ENCODE results near the gene JDP2.

Gene JDP2

GRCh38 chr14:75392686-75393641 is 34.9 kb upstream of the JDP2 start:
- Histone ChIP-seq H3K27ac (ENCODE audit: low read depth, low read length) (no peak overlapping the region), H3K9me3 (ENCODE audit: control insufficient read depth, insufficient read depth, low read length) (no peaks in the 10 kb centered on the region), H3K9ac (ENCODE audit: low read depth, low read length) (peak overlapping the region; percentile 18; the same call in 1 of the 2 replicates), H3K4me1 (ENCODE audit: control insufficient read depth, insufficient read depth, low read length) (peaks cover 9% of the 10 kb centered on the region; the same call in 1 of the 2 replicates), H3K36me3 (ENCODE audit: control insufficient read depth, insufficient read depth, low read length) (no peaks in the 10 kb centered on the region), H3K27me3 (ENCODE audit: control insufficient read depth, insufficient read depth, low read length) (no peaks in the 10 kb centered on the region), H3K4me3 (ENCODE audit: low read depth, low read length) (no peak overlapping the region)

DNA sequence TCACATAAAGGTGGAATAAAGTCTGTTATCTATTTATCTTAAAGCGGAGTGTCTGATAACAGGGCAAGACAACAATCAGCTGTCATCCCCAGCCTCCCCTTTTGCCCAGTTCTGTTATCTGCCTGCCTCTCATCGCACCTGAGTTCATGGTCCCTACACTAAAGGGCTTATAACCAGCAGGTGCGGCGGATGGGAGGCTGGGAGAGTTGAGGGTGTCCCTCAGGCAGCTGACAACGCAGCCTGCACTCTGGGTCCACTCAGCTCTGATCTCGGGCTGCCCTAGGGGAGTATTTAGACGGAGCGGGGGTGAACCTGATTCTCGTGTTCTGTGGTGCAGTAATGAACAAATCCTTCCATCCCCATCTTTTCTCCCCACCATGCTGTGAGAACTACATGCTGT is 34.0 kb upstream of the JDP2 start:
- peaks cover 9% of the 10 kb centered on the region; the same call in 1 of the 2 replicates for H3K4me1 ChIP-seq (ENCODE audit: control insufficient read depth, insufficient read depth, low read length)
- H3K9ac ChIP-seq (ENCODE audit: low read depth, low read length): no peak overlapping the region
- no peaks in the 10 kb centered on the region for H3K36me3 ChIP-seq (ENCODE audit: control insufficient read depth, insufficient read depth, low read length)
- H3K27me3 ChIP-seq (ENCODE audit: control insufficient read depth, insufficient read depth, low read length): no peaks in the 10 kb centered on the region
- H3K9me3 ChIP-seq (ENCODE audit: control insufficient read depth, insufficient read depth, low read length): 0 out of 2 replicates have a peak, but pooled peaks cover 6% of the 10 kb centered on the region
- no peak overlapping the region for H3K27ac ChIP-seq (ENCODE audit: low read depth, low read length)
- no peak overlapping the region for H3K4me3 ChIP-seq (ENCODE audit: low read depth, low read length)

- Histone ChIP-seq H3K27ac (ENCODE audit: low read depth, low read length) (no peak overlapping the region), H3K27me3 (ENCODE audit: control insufficient read depth, insufficient read depth, low read length) (no peaks in the 10 kb centered on the region), H3K9me3 (ENCODE audit: control insufficient read depth, insufficient read depth, low read length) (0 out of 2 replicates have a peak, but pooled peaks cover 6% of the 10 kb centered on the region), H3K36me3 (ENCODE audit: control insufficient read depth, insufficient read depth, low read length) (no peaks in the 10 kb centered on the region), H3K4me3 (ENCODE audit: low read depth, low read length) (no peak overlapping the region), H3K9ac (ENCODE audit: low read depth, low read length) (no peak overlapping the region), H3K4me1 (ENCODE audit: control insufficient read depth, insufficient read depth, low read length) (peaks cover 9% of the 10 kb centered on the region; the same call in 1 of the 2 replicates)
Observed at GRCh38 chr14:75395862-75396261, 32.0 kb upstream of the JDP2 start.

- Histone ChIP-seq H3K9me3 (ENCODE audit: control insufficient read depth, insufficient read depth, low read length) (0 out of 2 replicates have a peak, but pooled peaks cover 6% of the 10 kb centered on the region), H3K9ac (ENCODE audit: low read depth, low read length) (no peak overlapping the region), H3K27ac (ENCODE audit: low read depth, low read length) (no peak overlapping the region), H3K4me1 (ENCODE audit: control insufficient read depth, insufficient read depth, low read length) (0 out of 2 replicates have a peak, but pooled peaks cover 5% of the 10 kb centered on the region), H3K36me3 (ENCODE audit: control insufficient read depth, insufficient read depth, low read length) (no peaks in the 10 kb centered on the region), H3K4me3 (ENCODE audit: low read depth, low read length) (no peak overlapping the region), H3K27me3 (ENCODE audit: control insufficient read depth, insufficient read depth, low read length) (no peaks in the 10 kb centered on the region)
Observed at GRCh38 chr14:75399321-75399720, 28.5 kb upstream of the JDP2 start.

DNA sequence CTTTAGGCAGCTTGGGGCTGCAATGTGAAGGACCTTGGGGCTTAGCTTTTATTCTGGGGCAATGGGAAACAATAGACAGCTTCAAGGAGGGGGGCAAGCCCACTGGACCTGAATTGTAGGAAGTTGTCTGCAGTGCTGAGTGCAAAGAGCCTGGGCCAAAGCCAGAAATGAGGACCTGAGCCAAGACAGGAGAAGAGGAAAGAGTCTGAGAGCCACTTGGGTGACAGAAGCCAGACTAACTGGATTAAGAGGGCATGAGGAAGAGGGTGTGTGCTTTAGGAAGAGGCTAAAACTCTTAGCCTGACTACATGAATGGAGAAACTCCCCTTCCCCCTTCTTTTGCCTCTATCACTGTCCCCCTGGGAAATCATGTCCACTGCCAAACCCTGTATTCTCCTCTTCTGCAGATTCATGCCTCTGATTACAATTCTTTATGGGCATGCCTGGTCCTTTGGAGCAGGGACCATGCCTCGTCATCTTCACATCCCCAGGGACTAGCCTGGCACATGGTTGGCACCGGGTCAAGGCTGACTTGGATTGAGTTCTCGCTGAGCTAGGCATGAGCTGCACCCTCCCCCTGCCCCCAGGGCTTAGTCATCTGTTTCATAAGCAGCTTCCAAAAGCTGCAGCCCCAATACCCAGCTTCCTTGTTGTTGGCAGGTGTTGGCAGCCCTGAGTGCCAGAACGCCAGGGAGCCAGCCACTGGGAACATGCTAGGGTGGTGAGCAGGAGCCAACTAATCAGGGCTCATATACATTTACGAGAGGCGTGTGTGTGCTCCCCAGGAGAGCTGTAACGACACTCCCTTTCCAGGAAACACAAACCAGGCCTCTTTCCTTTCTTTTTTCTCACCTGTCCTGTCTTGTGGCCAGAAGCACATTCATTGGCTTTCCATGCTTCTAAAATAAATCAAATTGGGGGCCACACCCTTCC is 27.7 kb upstream of the JDP2 start:
- Histone ChIP-seq H3K4me3 (ENCODE audit: low read depth, low read length) (no peak overlapping the region), H3K9ac (ENCODE audit: low read depth, low read length) (no peak overlapping the region), H3K27ac (ENCODE audit: low read depth, low read length) (no peak overlapping the region), H3K9me3 (ENCODE audit: control insufficient read depth, insufficient read depth, low read length) (0 out of 2 replicates have a peak, but pooled peaks cover 6% of the 10 kb centered on the region), H3K27me3 (ENCODE audit: control insufficient read depth, insufficient read depth, low read length) (no peaks in the 10 kb centered on the region), H3K36me3 (ENCODE audit: control insufficient read depth, insufficient read depth, low read length) (no peaks in the 10 kb centered on the region), H3K4me1 (ENCODE audit: control insufficient read depth, insufficient read depth, low read length) (0 out of 2 replicates have a peak, but pooled peaks cover 5% of the 10 kb centered on the region)

DNA sequence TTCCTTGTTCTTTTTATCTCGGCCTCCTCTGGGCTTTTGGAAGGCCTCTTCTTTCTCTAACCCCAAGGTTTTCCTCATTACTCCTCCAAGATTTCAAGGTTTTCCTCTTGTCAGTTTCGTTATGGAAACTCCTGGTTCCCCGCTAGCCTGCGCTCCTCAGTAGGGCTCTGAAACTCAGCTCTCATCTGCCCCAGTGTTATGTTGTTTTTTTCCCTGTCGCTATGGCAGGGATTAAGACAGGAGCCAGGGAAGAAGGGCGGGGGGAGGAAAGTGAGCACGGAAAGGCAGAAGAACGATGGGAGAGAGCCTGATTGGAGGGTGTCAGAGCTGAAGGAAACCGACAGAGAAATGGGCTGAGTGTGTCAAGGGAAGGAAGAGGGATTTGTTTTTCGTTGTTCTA is 26.5 kb upstream of the JDP2 start:
- H3K9ac ChIP-seq (ENCODE audit: low read depth, low read length): no peak overlapping the region
- H3K4me3 ChIP-seq (ENCODE audit: low read depth, low read length): no peak overlapping the region
- no peaks in the 10 kb centered on the region for H3K27me3 ChIP-seq (ENCODE audit: control insufficient read depth, insufficient read depth, low read length)
- 0 out of 2 replicates have a peak, but pooled peaks cover 5% of the 10 kb centered on the region for H3K4me1 ChIP-seq (ENCODE audit: control insufficient read depth, insufficient read depth, low read length)
- peak overlapping the region; percentile 40 for H3K27ac ChIP-seq (ENCODE audit: low read depth, low read length)
- no peaks in the 10 kb centered on the region for H3K36me3 ChIP-seq (ENCODE audit: control insufficient read depth, insufficient read depth, low read length)
- H3K9me3 ChIP-seq (ENCODE audit: control insufficient read depth, insufficient read depth, low read length): 0 out of 2 replicates have a peak, but pooled peaks cover 6% of the 10 kb centered on the region

GRCh38 chr14:75402867-75403413 is 24.9 kb upstream of the JDP2 start:
- 0 out of 2 replicates have a peak, but pooled peaks cover 5% of the 10 kb centered on the region for H3K4me1 ChIP-seq (ENCODE audit: control insufficient read depth, insufficient read depth, low read length)
- H3K36me3 ChIP-seq (ENCODE audit: control insufficient read depth, insufficient read depth, low read length): no peaks in the 10 kb centered on the region
- H3K9me3 ChIP-seq (ENCODE audit: control insufficient read depth, insufficient read depth, low read length): 0 out of 2 replicates have a peak, but pooled peaks cover 6% of the 10 kb centered on the region
- no peaks in the 10 kb centered on the region for H3K27me3 ChIP-seq (ENCODE audit: control insufficient read depth, insufficient read depth, low read length)
- H3K27ac ChIP-seq (ENCODE audit: low read depth, low read length): no peak overlapping the region
- H3K9ac ChIP-seq (ENCODE audit: low read depth, low read length): no peak overlapping the region
- no peak overlapping the region for H3K4me3 ChIP-seq (ENCODE audit: low read depth, low read length)

GRCh38 chr14:75404847-75405246 is 23.0 kb upstream of the JDP2 start:
- H3K27ac ChIP-seq (ENCODE audit: low read depth, low read length): no peak overlapping the region
- peaks cover 7% of the 10 kb centered on the region; the same call in 1 of the 2 replicates for H3K4me1 ChIP-seq (ENCODE audit: control insufficient read depth, insufficient read depth, low read length)
- no peak overlapping the region for H3K4me3 ChIP-seq (ENCODE audit: low read depth, low read length)
- H3K27me3 ChIP-seq (ENCODE audit: control insufficient read depth, insufficient read depth, low read length): no peaks in the 10 kb centered on the region
- H3K9me3 ChIP-seq (ENCODE audit: control insufficient read depth, insufficient read depth, low read length): no peaks in the 10 kb centered on the region
- H3K9ac ChIP-seq (ENCODE audit: low read depth, low read length): no peak overlapping the region
- no peaks in the 10 kb centered on the region for H3K36me3 ChIP-seq (ENCODE audit: control insufficient read depth, insufficient read depth, low read length)

GRCh38 chr14:75406102-75406501 is 21.7 kb upstream of the JDP2 start:
- Histone ChIP-seq H3K9me3 (ENCODE audit: control insufficient read depth, insufficient read depth, low read length) (no peaks in the 10 kb centered on the region), H3K4me3 (ENCODE audit: low read depth, low read length) (no peak overlapping the region), H3K4me1 (ENCODE audit: control insufficient read depth, insufficient read depth, low read length) (peaks cover 18% of the 10 kb centered on the region), H3K27ac (ENCODE audit: low read depth, low read length) (no peak overlapping the region), H3K36me3 (ENCODE audit: control insufficient read depth, insufficient read depth, low read length) (no peaks in the 10 kb centered on the region), H3K27me3 (ENCODE audit: control insufficient read depth, insufficient read depth, low read length) (no peaks in the 10 kb centered on the region), H3K9ac (ENCODE audit: low read depth, low read length) (no peak overlapping the region)

DNA sequence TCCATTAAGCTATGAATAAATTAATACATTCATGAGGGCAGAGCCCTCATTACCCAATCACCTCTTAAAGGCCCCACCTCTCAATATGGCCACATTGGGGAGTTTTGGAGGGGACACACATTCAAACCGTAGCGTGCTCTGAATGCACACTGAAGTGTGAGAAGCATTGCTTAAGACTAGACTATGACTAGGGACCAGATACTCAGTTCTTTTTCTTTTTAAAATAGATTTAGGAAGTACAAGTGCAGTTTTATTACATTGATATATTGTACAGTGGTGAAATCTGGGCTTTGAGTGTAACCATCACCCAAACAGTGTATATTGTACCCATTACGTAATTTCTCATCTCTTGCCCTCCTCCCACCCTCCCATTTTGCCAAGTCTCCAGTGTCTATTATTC is 21.0 kb upstream of the JDP2 start:
- Histone ChIP-seq H3K9ac (ENCODE audit: low read depth, low read length) (no peak overlapping the region), H3K9me3 (ENCODE audit: control insufficient read depth, insufficient read depth, low read length) (no peaks in the 10 kb centered on the region), H3K27ac (ENCODE audit: low read depth, low read length) (no peak overlapping the region), H3K36me3 (ENCODE audit: control insufficient read depth, insufficient read depth, low read length) (no peaks in the 10 kb centered on the region), H3K4me1 (ENCODE audit: control insufficient read depth, insufficient read depth, low read length) (peaks cover 17% of the 10 kb centered on the region), H3K4me3 (ENCODE audit: low read depth, low read length) (no peak overlapping the region), H3K27me3 (ENCODE audit: control insufficient read depth, insufficient read depth, low read length) (no peaks in the 10 kb centered on the region)
